ENCODE measurements around the gene C16orf96.

C16orf96 gene

DNA sequence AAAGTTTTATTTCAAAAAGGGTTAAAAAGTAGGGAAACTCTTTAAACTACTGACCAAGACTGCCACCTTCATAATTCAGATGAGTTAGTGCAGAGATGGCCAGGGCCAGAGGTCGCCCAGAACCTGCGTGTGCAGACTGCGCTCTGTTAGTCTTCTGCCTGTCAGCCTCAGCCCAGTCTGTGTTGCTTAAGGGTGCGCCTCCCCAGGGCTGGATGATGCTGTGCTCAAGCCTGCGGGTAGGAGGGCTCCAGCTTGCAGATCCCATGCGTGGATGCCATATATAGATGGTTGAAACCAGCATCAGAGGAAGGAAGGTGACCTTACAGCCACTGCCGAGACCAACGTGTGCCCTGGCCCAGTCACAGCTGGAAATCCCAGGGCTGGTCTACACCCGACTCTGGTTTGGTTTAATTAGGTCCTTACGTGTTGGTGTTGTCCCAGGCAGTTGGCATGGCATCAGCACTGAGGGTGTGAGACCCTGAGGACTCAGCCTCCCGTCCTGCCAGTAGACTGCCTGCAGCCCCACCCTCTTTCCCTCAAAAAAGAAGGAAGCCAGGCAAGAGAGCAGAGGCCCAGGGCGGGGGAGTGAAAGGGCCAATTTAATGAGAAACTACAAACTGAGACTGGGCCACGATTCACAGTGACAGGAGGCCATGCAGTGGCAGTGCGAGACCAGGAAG, 45.3 kb upstream of the C16orf96 start:
- Histone ChIP-seq H3K4me3 (ENCODE audit: low read depth, low read length, poor library complexity, severe bottlenecking) (no peak overlapping the region), H3K4me1 (ENCODE audit: insufficient read depth, low read length, severe bottlenecking) (peaks cover 5% of the 10 kb centered on the region), H3K36me3 (ENCODE audit: insufficient read depth, low read length) (peaks cover 62% of the 10 kb centered on the region), H2AFZ (ENCODE audit: low read length) (no peak overlapping the region), H3K27ac (ENCODE audit: low read depth, low read length, poor library complexity, severe bottlenecking) (no peak overlapping the region), H3K79me2 (ENCODE audit: insufficient read depth, low read length) (no peaks in the 10 kb centered on the region), H3F3A (ENCODE audit: insufficient read depth, low read length) (no peaks in the 10 kb centered on the region), H4K20me1 (ENCODE audit: insufficient read depth, low read length) (no peaks in the 10 kb centered on the region), H3K4me2 (ENCODE audit: low read length) (no peak overlapping the region), H3K9me2 (ENCODE audit: low read depth, low read length) (no peaks in the 10 kb centered on the region), H3K9me3 (ENCODE audit: low read length) (no peaks in the 10 kb centered on the region), H3K9ac (ENCODE audit: low read length) (no peak overlapping the region), H3K27me3 (ENCODE audit: insufficient read depth, low read length) (no peaks in the 10 kb centered on the region)
- TF ChIP-seq EZH2 (IDR thresholded peaks at IDR 0.05; ENCODE audit: borderline replicate concordance, low read length), result no peak
- TF ChIP-seq, protein P1, sequence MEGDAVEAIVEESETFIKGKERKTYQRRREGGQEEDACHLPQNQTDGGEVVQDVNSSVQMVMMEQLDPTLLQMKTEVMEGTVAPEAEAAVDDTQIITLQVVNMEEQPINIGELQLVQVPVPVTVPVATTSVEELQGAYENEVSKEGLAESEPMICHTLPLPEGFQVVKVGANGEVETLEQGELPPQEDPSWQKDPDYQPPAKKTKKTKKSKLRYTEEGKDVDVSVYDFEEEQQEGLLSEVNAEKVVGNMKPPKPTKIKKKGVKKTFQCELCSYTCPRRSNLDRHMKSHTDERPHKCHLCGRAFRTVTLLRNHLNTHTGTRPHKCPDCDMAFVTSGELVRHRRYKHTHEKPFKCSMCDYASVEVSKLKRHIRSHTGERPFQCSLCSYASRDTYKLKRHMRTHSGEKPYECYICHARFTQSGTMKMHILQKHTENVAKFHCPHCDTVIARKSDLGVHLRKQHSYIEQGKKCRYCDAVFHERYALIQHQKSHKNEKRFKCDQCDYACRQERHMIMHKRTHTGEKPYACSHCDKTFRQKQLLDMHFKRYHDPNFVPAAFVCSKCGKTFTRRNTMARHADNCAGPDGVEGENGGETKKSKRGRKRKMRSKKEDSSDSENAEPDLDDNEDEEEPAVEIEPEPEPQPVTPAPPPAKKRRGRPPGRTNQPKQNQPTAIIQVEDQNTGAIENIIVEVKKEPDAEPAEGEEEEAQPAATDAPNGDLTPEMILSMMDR (IDR thresholded peaks at IDR 0.05; ENCODE audit: low read length), result no peak

DNA sequence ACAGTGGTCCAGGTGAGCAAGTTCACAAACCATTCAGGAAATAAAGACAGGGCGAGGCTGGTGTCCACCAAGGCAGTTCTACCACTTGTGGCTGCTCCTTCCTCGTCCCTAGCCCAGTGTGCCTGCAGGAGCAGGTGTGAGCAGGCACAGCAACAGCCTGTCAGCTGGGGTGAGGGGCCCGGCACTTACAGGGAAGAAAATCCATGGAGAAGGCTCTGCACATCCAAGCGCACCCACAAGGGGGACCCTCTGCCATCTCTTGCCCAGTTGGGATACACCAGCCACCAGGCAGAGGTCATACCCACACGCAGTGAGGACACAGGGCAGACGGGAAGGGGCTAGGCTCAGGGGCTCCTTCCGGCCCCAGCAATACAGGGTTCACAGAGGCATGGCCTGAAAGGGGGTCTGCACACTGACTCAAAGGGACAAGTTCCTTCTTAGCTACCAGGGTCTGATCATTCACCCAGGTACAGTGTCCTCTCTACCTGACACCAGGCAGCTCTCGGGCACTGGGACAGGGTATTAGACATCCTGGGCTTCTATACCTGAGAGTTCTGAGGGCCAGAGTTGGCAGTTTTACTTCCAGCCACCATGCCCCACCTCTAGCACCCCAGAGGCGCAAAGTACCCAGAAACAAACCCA, 44.6 kb upstream of the C16orf96 start:
- H3K9ac ChIP-seq (ENCODE audit: low read length), result no peak overlapping the region

DNA sequence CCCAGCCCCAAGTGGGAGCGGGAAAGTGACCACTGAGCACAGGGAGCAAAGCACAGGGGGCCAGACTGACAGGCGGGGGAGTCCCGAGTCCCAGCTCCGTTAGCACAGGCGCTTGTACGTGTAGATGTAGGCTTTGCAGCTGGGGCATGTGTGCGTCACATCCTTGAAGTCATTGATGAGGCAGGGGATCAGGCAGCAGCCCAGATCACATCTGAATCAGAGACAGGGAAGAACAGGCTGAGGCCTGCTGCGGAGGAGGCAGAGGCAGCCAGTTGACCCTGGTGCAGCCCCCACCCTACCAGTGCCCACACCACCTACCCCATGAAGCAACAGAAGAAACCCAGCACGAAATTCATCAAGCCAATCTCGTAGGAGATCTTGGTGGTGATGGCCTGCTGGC, 43.7 kb upstream of the C16orf96 start:
- peaks cover 52% of the 10 kb centered on the region for H3K36me3 ChIP-seq (ENCODE audit: insufficient read depth, low read length)
- H3K4me3 ChIP-seq (ENCODE audit: low read depth, low read length, poor library complexity, severe bottlenecking), result no peak overlapping the region
- no peaks in the 10 kb centered on the region for H3K9me2 ChIP-seq (ENCODE audit: low read depth, low read length)
- H3K9me3 ChIP-seq (ENCODE audit: low read length), result no peaks in the 10 kb centered on the region
- no peaks in the 10 kb centered on the region for H3K4me1 ChIP-seq (ENCODE audit: insufficient read depth, low read length, severe bottlenecking)
- no peak overlapping the region for H2AFZ ChIP-seq (ENCODE audit: low read length)
- no peak overlapping the region for H3K4me2 ChIP-seq (ENCODE audit: low read length)
- no peak overlapping the region for H3K27ac ChIP-seq (ENCODE audit: low read depth, low read length, poor library complexity, severe bottlenecking)
- H3F3A ChIP-seq (ENCODE audit: insufficient read depth, low read length), result no peaks in the 10 kb centered on the region
- H3K27me3 ChIP-seq (ENCODE audit: insufficient read depth, low read length), result no peaks in the 10 kb centered on the region
- H3K9ac ChIP-seq (ENCODE audit: low read length), result no peak overlapping the region
- no peaks in the 10 kb centered on the region for H3K79me2 ChIP-seq (ENCODE audit: insufficient read depth, low read length)
- no peaks in the 10 kb centered on the region for H4K20me1 ChIP-seq (ENCODE audit: insufficient read depth, low read length)
- TF ChIP-seq, protein P1 (IDR thresholded peaks at IDR 0.05; ENCODE audit: low read length), result no peak
- TF ChIP-seq EZH2 (IDR thresholded peaks at IDR 0.05; ENCODE audit: borderline replicate concordance, low read length), result no peak

More for the DNA sequence above, 44.6 kb upstream of the C16orf96 start:
- TF ChIP-seq, protein P1 (IDR thresholded peaks at IDR 0.05; ENCODE audit: low read length), result peak; percentile 27; the same call in 1 of the 2 replicates
- TF ChIP-seq EZH2 (IDR thresholded peaks at IDR 0.05; ENCODE audit: borderline replicate concordance, low read length), result no peak
- H3K4me3 ChIP-seq (ENCODE audit: low read depth, low read length, poor library complexity, severe bottlenecking), result no peak overlapping the region
- H3K79me2 ChIP-seq (ENCODE audit: insufficient read depth, low read length), result no peaks in the 10 kb centered on the region
- H3K27me3 ChIP-seq (ENCODE audit: insufficient read depth, low read length), result no peaks in the 10 kb centered on the region
- no peaks in the 10 kb centered on the region for H4K20me1 ChIP-seq (ENCODE audit: insufficient read depth, low read length)
- H3K4me1 ChIP-seq (ENCODE audit: insufficient read depth, low read length, severe bottlenecking), result no peaks in the 10 kb centered on the region
- no peaks in the 10 kb centered on the region for H3F3A ChIP-seq (ENCODE audit: insufficient read depth, low read length)
- no peak overlapping the region for H3K4me2 ChIP-seq (ENCODE audit: low read length)
- H3K36me3 ChIP-seq (ENCODE audit: insufficient read depth, low read length), result peaks cover 61% of the 10 kb centered on the region
- no peak overlapping the region for H3K27ac ChIP-seq (ENCODE audit: low read depth, low read length, poor library complexity, severe bottlenecking)
- H2AFZ ChIP-seq (ENCODE audit: low read length), result no peak overlapping the region
- H3K9me3 ChIP-seq (ENCODE audit: low read length), result no peaks in the 10 kb centered on the region
- no peaks in the 10 kb centered on the region for H3K9me2 ChIP-seq (ENCODE audit: low read depth, low read length)

Data from OCI-LY1 (cell line).